Activated T-cell treated with anti-CD3 and anti-CD28 coated beads for 4 hours (primary cell): ENCODE data around the gene SCD.
A peak's percentile ranks its signal among the peaks of the same experiment; 100 is the strongest.

Experiments used
- DNase-seq: peaks from one replicate; pipeline ENCODE4 v3.0.0-alpha.2; 2020

SCD gene

GRCh38 chr10:100340948-100341847 is 5.8 kb upstream of the SCD start:
- no peak for DNase-seq

GRCh38 chr10:100341953-100342626 is 4.9 kb upstream of the SCD start:
- peak; percentile 31 for DNase-seq

DNA sequence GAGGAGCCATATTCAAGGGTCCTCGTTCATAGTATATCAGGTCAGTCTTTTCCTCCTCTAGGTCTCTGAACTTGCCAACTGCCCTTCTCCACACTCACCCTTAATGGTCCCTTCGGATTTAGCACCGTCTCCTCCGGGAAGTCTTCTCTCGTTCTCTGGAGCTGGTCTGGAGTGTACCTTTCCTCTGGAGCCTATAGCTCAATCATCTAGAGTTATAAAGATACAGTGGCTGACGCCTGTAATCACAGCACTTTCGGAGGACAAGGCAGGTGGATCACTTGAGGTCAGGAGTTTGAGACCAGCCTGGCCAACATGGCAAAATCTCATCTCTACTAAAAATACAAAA is 4.4 kb upstream of the SCD start:
- no peak for DNase-seq

- no peak for DNase-seq
Observed at GRCh38 chr10:100344241-100344788, 2.7 kb upstream of the SCD start.

- no peak for DNase-seq
Observed at GRCh38 chr10:100345570-100346330, 1.3 kb upstream of the SCD start.

GRCh38 chr10:100346351-100346764 is 675 bp upstream of the SCD start:
- peak; percentile 34 for DNase-seq

DNA sequence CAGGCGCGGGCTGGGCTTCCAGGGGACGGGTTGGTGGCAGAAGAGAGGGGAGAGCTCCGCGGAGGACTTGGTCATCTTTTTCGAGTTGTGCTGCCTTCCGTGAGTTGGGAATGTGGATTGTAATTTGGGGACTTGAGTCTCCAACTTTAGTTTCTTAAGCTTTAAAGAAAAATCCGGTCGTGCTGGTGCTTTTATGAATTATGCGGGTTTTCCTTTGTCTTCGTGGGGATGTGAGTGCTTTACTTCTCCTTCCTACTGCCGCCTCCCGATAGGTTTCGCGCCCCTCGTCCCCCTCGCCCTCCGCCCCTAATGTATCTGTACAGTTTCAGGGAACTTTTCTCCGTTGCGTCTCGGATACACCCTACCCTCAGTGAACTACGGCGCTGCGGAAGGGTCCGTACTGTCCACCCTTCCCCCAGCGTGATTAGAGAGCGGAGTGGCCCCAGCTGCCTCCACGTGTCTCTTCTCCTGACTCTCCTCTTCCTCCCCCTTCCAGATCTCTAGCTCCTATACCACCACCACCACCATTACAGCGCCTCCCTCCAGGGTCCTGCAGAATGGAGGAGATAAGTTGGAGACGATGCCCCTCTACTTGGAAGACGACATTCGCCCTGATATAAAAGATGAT is 649 bp downstream of the SCD start:
- DNase-seq = no peak

DNA sequence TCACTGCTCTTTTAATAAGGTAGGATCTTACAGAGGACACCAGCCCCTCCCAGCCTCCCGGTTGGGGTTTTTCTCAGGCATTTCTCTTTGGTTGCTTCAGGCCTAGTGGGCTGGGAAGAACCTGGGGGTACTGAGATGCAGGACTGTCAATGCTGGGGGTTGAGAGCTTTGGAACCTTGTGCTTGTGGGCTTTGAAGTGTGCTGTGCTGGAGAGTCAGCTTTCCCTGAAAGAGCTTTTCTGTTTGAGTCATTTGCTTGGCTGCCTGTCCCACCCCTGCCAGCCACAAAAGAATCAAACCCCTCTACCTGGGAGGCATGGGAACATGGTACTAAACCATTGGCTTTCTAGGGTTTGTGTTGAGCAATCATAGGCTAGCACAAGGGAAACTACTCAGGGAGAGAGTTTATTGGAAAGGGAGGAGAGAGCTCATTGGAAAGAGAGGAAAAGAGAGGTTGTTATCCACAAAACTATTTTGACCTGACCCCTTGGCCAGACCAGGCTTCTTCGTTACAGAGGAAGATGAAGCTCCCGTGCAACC is 1.4 kb downstream of the SCD start:
- no peak for DNase-seq

- no peak for DNase-seq
Observed at GRCh38 chr10:100349087-100349486, 2.1 kb downstream of the SCD start.

- DNase-seq = no peak
Observed at GRCh38 chr10:100349672-100350071, 2.6 kb downstream of the SCD start.

GRCh38 chr10:100350914-100351485 is 4.0 kb downstream of the SCD start:
- DNase-seq = no peak

- DNase-seq = no peak
Observed at GRCh38 chr10:100353770-100354485, 6.9 kb downstream of the SCD start.

GRCh38 chr10:100355086-100355485 is 8.1 kb downstream of the SCD start:
- DNase-seq = no peak

GRCh38 chr10:100356067-100357017 is 9.3 kb downstream of the SCD start:
- no peak for DNase-seq

DNA sequence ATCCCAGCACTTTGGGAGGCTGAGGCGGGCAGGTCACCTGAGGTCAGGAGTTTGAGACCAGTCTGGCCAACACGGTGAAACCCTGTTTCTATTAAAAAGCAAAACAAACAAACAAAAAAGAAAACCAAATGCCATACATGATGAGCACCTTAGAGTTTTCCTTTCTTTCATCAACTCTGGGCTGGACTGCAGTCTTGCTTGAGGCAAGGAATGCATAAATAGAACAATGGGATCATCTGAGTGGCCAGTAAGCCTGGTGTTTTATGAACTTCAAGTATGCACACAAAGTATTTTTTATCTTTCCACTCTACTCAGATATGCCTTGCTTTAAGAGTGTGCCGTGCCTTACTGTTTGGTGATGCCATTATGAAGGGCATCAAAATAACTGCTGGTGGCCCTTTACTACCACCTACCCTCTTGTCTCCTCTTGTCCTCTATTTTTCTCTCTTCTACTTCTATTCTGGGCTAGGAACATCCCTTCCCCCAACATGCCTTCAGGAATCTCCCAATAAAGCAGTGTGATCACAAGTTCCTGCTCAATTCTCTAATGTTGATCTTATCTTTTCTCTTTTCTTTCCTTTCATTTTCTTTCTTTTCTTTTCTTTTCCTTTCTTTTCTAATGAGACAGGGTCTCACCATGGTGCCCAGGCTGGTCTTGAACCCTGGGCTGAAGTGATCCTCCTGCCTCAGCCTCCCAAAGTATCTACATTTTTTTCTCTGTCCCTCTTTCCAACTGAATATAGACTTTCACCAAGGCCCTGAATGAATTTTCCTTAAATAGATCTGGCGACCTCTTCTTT is 10.2 kb downstream of the SCD start:
- no peak for DNase-seq

- no peak for DNase-seq
Observed at GRCh38 chr10:100359030-100359432, 12.0 kb downstream of the SCD start.

DNA sequence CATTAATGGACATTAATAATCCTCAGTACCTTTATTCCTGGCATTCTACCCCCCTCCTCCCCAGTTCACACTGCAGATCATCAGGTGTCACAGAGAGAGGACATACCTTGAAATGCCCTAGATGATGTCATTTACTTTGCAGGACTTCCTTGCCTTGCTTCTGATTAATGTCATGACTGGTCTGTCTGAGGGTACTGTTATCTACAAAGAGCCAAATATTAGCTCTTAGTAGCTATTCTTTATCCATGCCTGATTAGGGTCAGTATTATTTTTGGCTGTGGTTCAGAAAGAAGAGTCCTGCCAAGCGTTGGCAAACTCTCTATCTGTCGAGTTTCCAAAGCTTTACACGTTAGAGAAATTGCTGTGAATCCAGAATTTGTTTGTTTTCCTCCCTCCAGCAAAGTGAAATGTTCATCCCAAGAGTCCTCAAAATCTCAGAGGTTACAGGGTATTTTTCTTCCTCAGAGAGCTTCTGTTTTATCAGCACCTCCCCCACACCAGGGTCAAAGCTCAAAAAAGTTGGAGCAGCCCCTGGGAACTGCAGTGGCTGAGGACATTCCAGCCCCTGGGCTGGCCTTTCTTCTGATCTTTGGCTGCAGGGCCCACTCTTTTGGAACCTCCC is 12.6 kb downstream of the SCD start:
- DNase-seq = no peak

DNA sequence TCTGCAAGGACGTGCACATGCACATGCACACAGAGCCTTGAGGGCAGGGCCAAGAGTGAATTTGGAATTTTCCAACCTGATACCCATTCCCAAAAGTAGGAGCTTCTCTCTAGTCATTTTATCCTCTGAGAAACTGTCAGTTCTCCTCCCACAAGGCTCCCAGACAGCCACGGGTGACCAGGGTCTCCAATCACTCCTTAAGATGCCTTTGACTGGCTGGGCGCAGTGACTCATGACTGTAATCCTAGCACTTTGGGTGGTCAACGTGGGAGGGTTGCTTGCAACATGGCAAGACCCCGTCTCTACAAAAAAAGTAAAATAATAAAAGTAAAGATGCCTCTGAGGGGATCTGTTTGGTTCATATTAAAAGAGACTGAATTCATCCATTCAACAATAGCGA is 13.2 kb downstream of the SCD start:
- no peak for DNase-seq
